Activated naive CD8-positive, alpha-beta T cell treated with anti-CD3 and anti-CD28 coated beads, Interleukin-2, amount 10 ng/mL, durations not matched to agents 7 days and 5 days (primary cell): ENCODE data around the gene HELZ. TPM values are rescaled to one million over a fixed set of nuclear protein-coding genes. Genes with fewer than 3 reads are reported as not detected.
"Not testable (repeated sequence)": the region's sequence is repeated elsewhere in the genome, so short reads cannot be mapped to it uniquely, and the experiment has no call there.

Experiments used
- ATAC-seq: fragments of 150-1000 bp; cut with Tn5 transposase; one replicate; pipeline ENCODE4 v1.10.0; 2021; ENCODE audit warnings: low read depth, moderate library complexity
- POLR2A ChIA-PET: fragments of 350-600 bp; sonication (Branson Sonifier 250); formaldehyde crosslinking; loops from one replicate; lab custom pipeline; 2021; ENCODE audit warnings: antibody characterized with exemption; lab: Charles Lee
- DNase-seq: peaks from one replicate; pipeline ENCODE4 v3.0.0; 2021
- H3K27ac Mint-ChIP-seq: one replicate; pipeline ENCODE4 v1.8.0; 2022; ENCODE audit warnings: mild to moderate bottlenecking, mixed read lengths
- H3K27me3 Mint-ChIP-seq: one replicate; pipeline ENCODE4 v1.8.0; 2022; ENCODE audit warnings: mild to moderate bottlenecking, moderate library complexity, mixed read lengths
- H3K36me3 Mint-ChIP-seq: one replicate; pipeline ENCODE4 v1.8.0; 2021; ENCODE audit warnings: mild to moderate bottlenecking, mixed read lengths
- H3K4me1 Mint-ChIP-seq: one replicate; pipeline ENCODE4 v1.8.0; 2021; ENCODE audit warnings: mixed read lengths
- H3K4me3 Mint-ChIP-seq: one replicate; pipeline ENCODE4 v1.8.0; 2022; ENCODE audit warnings: mild to moderate bottlenecking, moderate library complexity, mixed read lengths
- H3K9me3 Mint-ChIP-seq: one replicate; pipeline ENCODE4 v1.8.0; 2021; ENCODE audit warnings: mixed read lengths
- total RNA-seq, 2 experiments: library from RNA; stranded (reverse); gene quantifications; one replicate each; pipeline ENCODE4 v1.2.3, GENCODE V29; 2021

HELZ gene
- total RNA-seq, 2 experiments from 2014 or later = 84.8 to 86.2 TPM

GRCh38 chr17:67156269-67157199 is 88.5 kb downstream of the HELZ start:
- POLR2A ChIA-PET = no interaction called here
- ATAC-seq (peak; percentile 35), DNase-seq (no peak)
- Mint-ChIP-seq H3K9me3 (peaks cover 6% of the 10 kb centered on the region), H3K4me3 (no peak overlapping the region), H3K27ac (peak overlapping the region; percentile 50), H3K36me3 (peaks cover 33% of the 10 kb centered on the region), H3K27me3 (no peaks in the 10 kb centered on the region), H3K4me1 (peaks cover 27% of the 10 kb centered on the region)

DNA sequence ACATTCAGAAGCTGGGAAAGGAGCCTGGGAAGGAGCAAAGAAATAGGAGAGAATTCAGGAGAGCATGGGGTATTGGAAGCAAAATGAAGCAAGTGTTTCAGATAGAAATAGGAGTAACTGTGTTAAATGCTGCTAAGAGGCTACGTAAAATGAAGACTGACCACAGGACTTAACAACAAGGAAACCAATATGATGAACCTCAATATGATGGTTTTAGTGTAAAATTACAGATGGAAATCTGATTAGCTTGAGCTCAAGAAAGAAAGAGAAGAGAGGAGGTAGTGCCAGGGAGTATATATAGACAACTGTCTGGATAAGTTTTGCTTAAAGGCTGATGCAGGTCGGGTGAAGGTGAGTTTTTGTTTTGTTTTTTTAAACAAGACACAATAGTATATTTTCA is 92.2 kb downstream of the HELZ start:
- POLR2A ChIA-PET = no interaction called here
- Mint-ChIP-seq H3K4me3 (no peak overlapping the region), H3K27ac (no peak overlapping the region), H3K36me3 (peaks cover 24% of the 10 kb centered on the region), H3K9me3 (peaks cover 6% of the 10 kb centered on the region), H3K4me1 (peaks cover 19% of the 10 kb centered on the region), H3K27me3 (no peaks in the 10 kb centered on the region)
- DNase-seq (no peak), ATAC-seq (no peak)

GRCh38 chr17:67151717-67152116 is 93.3 kb downstream of the HELZ start:
- Mint-ChIP-seq H3K27ac (no peak overlapping the region), H3K27me3 (no peaks in the 10 kb centered on the region), H3K4me3 (no peak overlapping the region), H3K9me3 (peaks cover 3% of the 10 kb centered on the region), H3K4me1 (peaks cover 11% of the 10 kb centered on the region), H3K36me3 (peaks cover 20% of the 10 kb centered on the region)
- ATAC-seq (no peak), DNase-seq (no peak)
- POLR2A ChIA-PET = no interaction called here

- Mint-ChIP-seq H3K4me1 (peaks cover 6% of the 10 kb centered on the region), H3K9me3 (no peaks in the 10 kb centered on the region), H3K27me3 (no peaks in the 10 kb centered on the region), H3K27ac (no peak overlapping the region), H3K36me3 (peaks cover 18% of the 10 kb centered on the region), H3K4me3 (no peak overlapping the region)
- DNase-seq = no peak
- ATAC-seq = no peak
- POLR2A ChIA-PET = no interaction called here
Observed at GRCh38 chr17:67150826-67151225, 94.2 kb downstream of the HELZ start.

DNA sequence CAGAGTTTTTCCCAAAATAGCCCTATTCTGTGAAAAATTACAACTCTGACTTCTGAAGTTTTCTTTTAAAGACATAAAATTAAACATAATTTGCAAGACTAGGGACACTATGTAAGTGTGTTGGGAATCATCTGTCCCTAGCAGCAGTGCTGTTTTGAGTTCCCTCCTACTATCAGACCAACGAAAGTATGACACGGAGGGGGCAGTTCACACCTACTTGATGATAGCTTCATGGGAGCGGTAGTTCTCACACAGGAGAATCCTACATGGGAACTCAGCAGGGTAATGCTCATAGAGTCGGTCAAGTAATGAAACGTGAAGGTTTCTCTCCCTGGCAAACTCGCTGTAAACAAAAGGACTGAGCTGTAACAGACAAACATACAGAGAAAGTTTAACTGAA is 96.6 kb downstream of the HELZ start:
- Mint-ChIP-seq H3K9me3 (no peaks in the 10 kb centered on the region), H3K27ac (no peak overlapping the region), H3K4me1 (peaks cover 5% of the 10 kb centered on the region), H3K27me3 (no peaks in the 10 kb centered on the region), H3K36me3 (peaks cover 31% of the 10 kb centered on the region), H3K4me3 (no peak overlapping the region)
- DNase-seq (no peak), ATAC-seq (no peak)
- POLR2A ChIA-PET = no interaction called here

- Mint-ChIP-seq H3K36me3 (peaks cover 40% of the 10 kb centered on the region), H3K27ac (no peak overlapping the region), H3K4me1 (peaks cover 1% of the 10 kb centered on the region), H3K27me3 (no peaks in the 10 kb centered on the region), H3K4me3 (no peak overlapping the region), H3K9me3 (no peaks in the 10 kb centered on the region)
- DNase-seq = no peak
- POLR2A ChIA-PET = no interaction called here
- ATAC-seq = no peak
Observed at GRCh38 chr17:67145183-67145805, 99.7 kb downstream of the HELZ start.

GRCh38 chr17:67143318-67143717 is 101.7 kb downstream of the HELZ start:
- Mint-ChIP-seq H3K9me3 (no peaks in the 10 kb centered on the region), H3K36me3 (peaks cover 47% of the 10 kb centered on the region), H3K4me1 (peaks cover 16% of the 10 kb centered on the region), H3K27me3 (no peaks in the 10 kb centered on the region), H3K4me3 (no peak overlapping the region), H3K27ac (no peak overlapping the region)
- DNase-seq (no peak), ATAC-seq (no peak)
- POLR2A ChIA-PET = no interaction called here

- ATAC-seq, H3K9me3 Mint-ChIP-seq, POLR2A ChIA-PET, H3K27ac Mint-ChIP-seq, H3K4me3 Mint-ChIP-seq, DNase-seq, H3K27me3 Mint-ChIP-seq: not testable (repeated sequence)
- Mint-ChIP-seq H3K4me1 (peaks cover 24% of the 10 kb centered on the region), H3K36me3 (peaks cover 50% of the 10 kb centered on the region)
Observed at GRCh38 chr17:67142030-67142429, 103.0 kb downstream of the HELZ start.

GRCh38 chr17:67139784-67140665 is 105.0 kb downstream of the HELZ start:
- Mint-ChIP-seq H3K36me3 (peaks cover 52% of the 10 kb centered on the region), H3K4me3 (no peak overlapping the region), H3K27me3 (no peaks in the 10 kb centered on the region), H3K9me3 (no peaks in the 10 kb centered on the region), H3K4me1 (peaks cover 26% of the 10 kb centered on the region), H3K27ac (peak overlapping the region; percentile 31)
- POLR2A ChIA-PET = interaction anchor here (0.5 kb wide), 1 partner anchor 214 kb away, joined by 4 read pairs; no protein-coding TSS in a partner anchor
- ATAC-seq (no peak), DNase-seq (no peak)

DNA sequence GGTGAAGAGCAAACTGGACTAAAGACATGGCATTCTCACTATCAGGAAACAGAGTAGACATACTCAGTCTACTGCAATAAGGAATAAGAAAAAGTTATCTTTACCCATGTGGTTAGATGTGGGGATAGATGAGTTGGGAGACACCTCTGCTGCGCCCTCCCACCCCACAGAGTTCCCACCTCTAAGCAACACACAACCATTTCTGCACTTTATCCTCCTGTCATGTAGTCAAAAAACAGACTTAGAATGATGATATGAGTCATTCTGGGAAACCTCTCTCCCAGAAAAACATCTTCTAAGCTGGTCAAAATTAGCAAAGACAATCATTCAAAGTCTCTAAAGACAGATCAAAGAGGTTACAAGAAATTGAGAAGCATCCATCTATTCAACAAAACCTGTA is 105.7 kb downstream of the HELZ start:
- Mint-ChIP-seq H3K4me3 (no peak overlapping the region), H3K4me1 (peaks cover 26% of the 10 kb centered on the region), H3K36me3 (peaks cover 47% of the 10 kb centered on the region), H3K27ac (peak overlapping the region; percentile 31), H3K9me3 (no peaks in the 10 kb centered on the region), H3K27me3 (no peaks in the 10 kb centered on the region)
- POLR2A ChIA-PET = interaction anchor here (0.5 kb wide), 1 partner anchor 215 kb away, joined by 4 read pairs; no protein-coding TSS in a partner anchor
- DNase-seq = no peak
- no peak for ATAC-seq

DNA sequence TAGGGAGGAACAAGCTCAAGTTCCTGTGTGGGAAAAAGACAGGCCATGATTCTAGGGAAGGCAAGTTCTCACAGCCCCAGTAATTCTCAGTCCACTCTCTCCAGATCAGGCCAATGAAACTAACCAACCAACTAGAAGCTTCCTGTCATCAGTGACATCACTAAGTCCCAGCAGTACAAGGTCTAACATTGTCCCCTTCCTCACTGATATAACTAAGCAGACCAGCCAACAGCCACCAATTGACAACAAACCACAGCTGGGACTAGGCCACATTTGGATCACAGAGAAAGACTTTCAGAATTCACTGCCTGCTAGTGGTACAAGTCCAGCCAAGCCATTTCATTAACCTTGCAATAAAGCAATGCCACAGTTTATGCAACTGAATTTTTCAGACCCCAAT is 106.6 kb downstream of the HELZ start:
- Mint-ChIP-seq H3K27ac (peak overlapping the region; percentile 80), H3K36me3 (peaks cover 41% of the 10 kb centered on the region), H3K9me3 (no peaks in the 10 kb centered on the region), H3K27me3 (no peaks in the 10 kb centered on the region), H3K4me3 (peak overlapping the region; percentile 53), H3K4me1 (peaks cover 26% of the 10 kb centered on the region)
- POLR2A ChIA-PET = no interaction called here
- peak; percentile 38 for ATAC-seq
- no peak for DNase-seq

- POLR2A ChIA-PET = no interaction called here
- H3K27ac Mint-ChIP-seq = peak overlapping the region; percentile 80
- peaks cover 26% of the 10 kb centered on the region for H3K4me1 Mint-ChIP-seq
- no peaks in the 10 kb centered on the region for H3K9me3 Mint-ChIP-seq
- no peaks in the 10 kb centered on the region for H3K27me3 Mint-ChIP-seq
- DNase-seq (no peak), ATAC-seq (peak; percentile 84)
- peak overlapping the region; percentile 53 for H3K4me3 Mint-ChIP-seq
- H3K36me3 Mint-ChIP-seq = peaks cover 38% of the 10 kb centered on the region
Observed at GRCh38 chr17:67137860-67138259, 107.1 kb downstream of the HELZ start.

DNA sequence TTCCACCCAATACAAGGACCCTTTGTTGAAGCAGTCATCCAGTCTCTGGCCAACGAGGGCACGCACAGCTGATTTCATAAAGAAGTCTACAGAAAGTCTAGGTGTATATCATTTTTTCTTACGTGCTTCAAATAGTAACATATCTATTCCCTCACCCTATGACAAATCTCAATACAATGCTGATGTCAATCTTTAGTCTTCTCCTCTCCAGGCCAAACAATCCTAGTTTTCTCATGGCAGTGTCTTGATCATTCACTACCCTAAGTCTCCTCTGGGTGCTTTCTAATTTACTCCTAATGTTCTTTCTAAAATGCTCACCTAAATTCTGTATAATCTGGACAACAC is 108.0 kb downstream of the HELZ start:
- Mint-ChIP-seq H3K9me3 (no peaks in the 10 kb centered on the region), H3K27ac (no peak overlapping the region), H3K4me1 (peaks cover 26% of the 10 kb centered on the region), H3K4me3 (no peak overlapping the region), H3K27me3 (no peaks in the 10 kb centered on the region), H3K36me3 (peaks cover 36% of the 10 kb centered on the region)
- DNase-seq (no peak), ATAC-seq (no peak)
- POLR2A ChIA-PET = no interaction called here
